Skeletal muscle satellite cell (primary cell): Measurements from ENCODE around the gene PARP4. TPM values are rescaled to one million over a fixed set of nuclear protein-coding genes. Genes with fewer than 3 reads are reported as not detected.
A peak's percentile ranks its signal among the peaks of the same experiment; 100 is the strongest.
"Not testable (repeated sequence)": the region's sequence is repeated elsewhere in the genome, so short reads cannot be mapped to it uniquely, and the experiment has no call there.

Source experiments
- H3K27me3 ChIP-seq: 2 replicates; pipeline ENCODE4 v1.7.0; 2013; ENCODE audit warnings: low read length; ENCODE audit not compliant: control insufficient read depth, insufficient read depth
- H3K36me3 ChIP-seq: 2 replicates; pipeline ENCODE4 v1.7.0; 2013; ENCODE audit warnings: mild to moderate bottlenecking, control low read depth, low read length; ENCODE audit not compliant: insufficient read depth
- H3K4me1 ChIP-seq: 2 replicates; pipeline ENCODE4 v1.7.0; 2013; ENCODE audit warnings: low read length; ENCODE audit not compliant: control insufficient read depth, insufficient read depth
- H3K4me2 ChIP-seq: 2 replicates; pipeline ENCODE4 v1.7.0; 2013; ENCODE audit warnings: mild to moderate bottlenecking, low read length
- H3K4me3 ChIP-seq: 2 replicates; pipeline ENCODE4 v1.7.0; 2013; ENCODE audit warnings: low read length
- H3K9ac ChIP-seq: 2 replicates; pipeline ENCODE4 v1.7.0; 2013; ENCODE audit warnings: mild to moderate bottlenecking, low read depth, low read length, moderate library complexity
- H3K9me3 ChIP-seq: replicated peaks from 2 replicates; pipeline ENCODE4 v1.7.0; 2013; ENCODE audit warnings: mild to moderate bottlenecking, control low read depth, low read length
- total RNA-seq: library from RNA; depleted of rRNA; stranded (reverse); fragments of >200 nt; gene quantifications from 2 replicates; pipeline ENCODE4 v1.2.3, GENCODE V29; 2012; rRNA removed

PARP4 gene
- 46.3 and 49.4 TPM in 2 replicates for total RNA-seq

DNA sequence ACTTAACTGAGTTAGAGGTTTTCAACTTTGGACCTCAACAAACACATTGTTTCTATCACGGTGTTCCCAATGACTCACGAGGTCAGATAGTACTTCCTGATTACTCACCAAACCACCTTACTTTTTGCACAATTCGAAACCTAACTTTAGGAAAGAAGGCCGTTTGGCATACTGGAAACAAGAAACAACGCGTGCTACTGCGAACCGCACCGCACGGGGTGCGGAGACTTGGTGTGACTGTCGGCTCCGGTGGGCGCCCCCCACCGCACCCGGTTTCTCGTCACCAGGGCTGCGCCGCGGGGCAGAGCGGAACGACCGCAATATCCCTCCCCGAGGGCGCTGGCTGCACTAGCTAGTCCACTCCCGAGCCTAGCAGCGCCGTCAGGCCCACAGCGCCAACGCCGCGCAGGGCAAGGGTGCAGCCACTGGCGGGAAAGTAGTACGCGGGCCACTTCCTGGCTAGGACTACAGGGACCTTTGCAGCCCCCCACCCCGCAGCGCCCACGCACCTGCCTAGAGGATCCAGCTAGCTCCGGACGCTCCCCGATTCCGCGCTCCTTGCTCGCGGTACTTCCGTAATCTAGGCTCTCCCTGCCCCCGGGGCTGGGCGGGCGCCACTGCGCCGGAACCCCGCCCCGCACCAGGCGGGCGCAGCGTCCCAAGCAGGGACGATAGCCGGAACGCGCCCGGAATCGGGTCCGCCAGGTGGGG lies at the start of gene PARP4:
PARP4 (minus strand) TSS at position 582 of the 711 bp plus-strand sequence. CDS start 9,002 bp downstream, outside the sequence.
- Histone ChIP-seq H3K4me1 (peaks cover 9% of the 10 kb centered on the region), H3K4me3 (peak within 1 kb of the TSS; percentile 90), H3K36me3 (no peaks in the 10 kb centered on the region), H3K27me3 (no peaks in the 10 kb centered on the region), H3K4me2 (peak within 1 kb of the TSS; percentile 83), H3K9ac (peak within 1 kb of the TSS; percentile 91), H3K9me3 (no peaks in the 10 kb centered on the region)

DNA sequence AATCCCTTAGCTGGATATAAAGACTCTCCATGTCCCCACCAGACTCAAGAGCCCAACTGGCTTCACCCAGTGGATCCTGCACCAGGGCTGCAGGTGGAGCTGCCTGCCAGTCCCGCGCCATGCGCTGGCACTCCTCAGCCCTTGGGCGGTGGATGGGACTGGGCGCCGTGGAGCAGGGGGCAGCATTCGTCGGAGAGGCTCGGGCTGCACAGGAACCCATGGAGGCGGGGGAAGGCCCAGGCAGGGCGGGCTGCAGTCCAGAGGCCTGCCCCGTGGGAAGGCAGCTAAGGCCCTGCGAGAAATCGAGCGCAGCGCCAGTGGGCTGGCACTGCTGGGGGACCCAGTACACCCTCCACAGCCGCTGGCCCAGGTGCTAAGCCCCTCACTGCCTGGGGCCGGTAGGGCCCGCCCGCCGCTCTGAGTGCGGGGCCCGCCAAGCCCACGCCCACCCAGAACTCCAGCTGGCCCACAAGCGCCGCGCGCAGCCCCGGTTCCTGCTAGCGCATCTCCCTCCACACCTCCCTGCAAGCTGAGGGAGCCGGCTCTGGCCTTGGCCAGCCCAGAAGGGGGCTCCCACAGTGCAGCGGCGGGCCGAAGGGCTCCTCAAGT lies 48.1 kb upstream of the PARP4 start:
- H3K4me2 ChIP-seq, H3K4me1 ChIP-seq, H3K36me3 ChIP-seq, H3K9ac ChIP-seq, H3K4me3 ChIP-seq, H3K9me3 ChIP-seq: not testable (repeated sequence)
- peaks cover 15% of the 10 kb centered on the region for H3K27me3 ChIP-seq

DNA sequence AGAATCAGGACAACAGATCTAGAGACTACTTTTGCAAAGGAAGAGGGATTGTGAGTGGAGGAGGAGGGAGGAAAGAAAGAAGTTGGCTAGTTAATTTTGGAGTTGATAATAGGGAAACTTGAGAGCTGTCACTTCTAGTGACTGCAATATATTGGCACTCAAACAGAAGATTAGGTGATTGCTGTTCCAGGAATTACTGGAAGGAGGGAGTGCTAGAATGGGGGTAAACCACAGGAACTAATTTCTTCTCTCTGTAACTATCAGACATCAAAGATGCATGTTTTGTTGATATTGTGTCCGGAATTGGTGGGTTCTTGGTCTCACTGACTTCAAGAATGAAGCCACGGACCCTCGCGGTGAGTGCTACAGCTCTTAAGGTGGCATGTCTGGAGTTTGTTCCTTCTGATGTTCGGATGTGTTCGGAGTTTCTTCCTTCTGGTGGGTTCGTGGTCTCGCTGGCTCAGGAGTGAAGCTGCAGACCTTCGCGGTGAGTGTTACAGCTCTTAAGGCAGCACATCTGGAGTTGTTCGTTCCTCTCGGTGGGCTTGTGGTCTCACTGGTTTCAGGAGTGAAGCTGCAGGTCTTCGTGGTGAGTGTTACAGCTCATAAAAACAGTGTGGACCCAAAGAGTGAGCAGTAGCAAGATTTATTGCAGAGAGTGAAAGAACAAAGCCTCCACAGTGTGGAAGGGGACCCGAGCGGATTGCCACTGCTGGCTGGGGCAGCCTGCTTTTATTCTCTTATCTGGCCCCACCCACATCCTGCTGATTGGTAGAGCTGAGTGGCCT lies 47.0 kb upstream of the PARP4 start:
- H3K4me3 ChIP-seq, H3K4me1 ChIP-seq, H3K9ac ChIP-seq: not testable (repeated sequence)

DNA sequence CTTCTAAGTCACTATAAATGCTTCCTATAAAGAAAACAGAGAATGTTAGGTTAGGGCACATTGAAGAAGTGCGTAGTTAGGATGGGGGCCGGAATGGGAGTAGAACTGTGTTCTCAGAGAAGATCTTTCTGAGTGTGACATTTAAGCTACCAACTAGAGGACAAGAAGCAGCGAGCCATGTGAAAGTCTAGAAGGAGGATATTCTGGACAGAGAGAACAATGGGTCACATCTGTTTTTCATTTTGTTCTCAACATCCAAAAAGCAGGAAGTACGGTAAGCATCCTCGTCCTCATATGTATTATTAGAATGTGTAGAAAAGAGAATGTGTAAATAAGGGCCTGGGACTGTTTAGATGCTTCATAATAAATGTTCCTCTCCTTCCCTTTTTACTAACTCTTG lies 44.5 kb upstream of the PARP4 start:
- Histone ChIP-seq H3K4me3 (no peak overlapping the region), H3K9me3 (no peaks in the 10 kb centered on the region), H3K4me1 (no peaks in the 10 kb centered on the region), H3K9ac (no peak overlapping the region), H3K36me3 (no peaks in the 10 kb centered on the region), H3K4me2 (no peak overlapping the region), H3K27me3 (peaks cover 12% of the 10 kb centered on the region)

More for the DNA sequence above, 47.0 kb upstream of the PARP4 start:
- not testable (repeated sequence) for H3K36me3 ChIP-seq, H3K9me3 ChIP-seq, H3K4me2 ChIP-seq
- peaks cover 15% of the 10 kb centered on the region for H3K27me3 ChIP-seq

DNA sequence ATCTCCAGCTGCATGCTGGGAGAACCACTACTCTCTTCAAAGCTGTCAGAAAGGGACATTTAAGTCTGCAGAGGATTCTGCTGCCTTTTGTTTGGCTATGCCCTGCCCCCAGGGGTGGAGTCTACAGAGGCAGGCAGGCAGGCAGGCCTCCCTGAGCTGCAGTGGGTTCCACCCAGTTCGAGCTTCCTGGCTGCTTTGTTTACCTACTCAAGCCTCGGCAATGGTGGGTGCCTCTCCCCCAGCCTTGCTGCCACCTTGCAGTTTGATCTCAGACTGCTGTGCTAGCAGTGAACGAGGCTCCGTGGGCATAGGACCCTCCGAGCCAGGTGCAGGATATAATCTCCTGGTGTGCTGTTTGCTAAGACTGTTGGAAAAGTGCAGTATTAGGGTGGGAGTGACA lies 41.3 kb upstream of the PARP4 start:
- not testable (repeated sequence) for H3K4me3 ChIP-seq, H3K4me2 ChIP-seq, H3K9me3 ChIP-seq, H3K36me3 ChIP-seq, H3K9ac ChIP-seq, H3K4me1 ChIP-seq
- H3K27me3 ChIP-seq = peaks cover 10% of the 10 kb centered on the region

DNA sequence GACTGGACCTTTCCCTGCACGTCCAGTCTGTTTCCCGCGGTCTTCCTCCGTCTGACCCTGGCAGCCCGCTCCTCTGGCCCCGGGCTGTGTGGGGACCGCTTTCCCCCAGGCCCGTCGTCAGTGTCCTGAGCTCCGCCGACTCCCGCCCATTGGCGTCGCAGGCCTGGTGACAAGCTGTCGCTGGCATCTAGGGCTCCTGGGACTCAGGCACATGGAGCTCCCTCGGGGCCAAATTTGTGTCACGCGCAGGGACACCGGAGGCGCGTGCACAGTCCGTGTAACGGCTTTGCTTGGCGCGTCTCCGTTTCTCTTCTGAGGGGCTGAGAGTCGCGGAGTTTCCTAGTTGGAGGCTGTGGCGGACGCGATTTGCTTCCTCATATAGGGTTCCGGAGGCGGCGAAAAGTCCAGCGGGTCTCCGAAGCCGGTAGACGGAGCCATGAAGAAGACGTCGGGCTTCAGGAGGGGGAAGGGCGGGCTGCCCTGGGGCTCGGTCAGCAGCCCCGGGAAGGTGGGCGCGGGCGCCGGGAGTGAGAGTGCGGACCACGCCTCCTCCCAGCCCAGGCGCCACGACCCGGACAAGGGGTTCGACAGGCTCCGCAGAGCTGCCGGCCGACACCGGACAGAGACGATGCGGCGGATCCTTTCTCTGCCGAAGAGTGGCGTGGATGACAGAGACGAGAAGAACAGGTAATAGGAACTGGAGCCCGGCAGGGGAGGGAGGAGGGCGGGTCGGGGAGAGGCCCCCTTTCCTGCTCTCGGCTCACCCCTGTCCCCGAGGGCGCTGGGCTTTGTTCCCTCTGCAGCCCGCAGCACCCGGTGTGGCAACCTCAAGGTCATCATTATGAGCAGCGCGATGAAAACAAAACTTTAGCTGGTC lies 29.1 kb upstream of the PARP4 start:
- peaks cover 38% of the 10 kb centered on the region for H3K27me3 ChIP-seq
- not testable (repeated sequence) for H3K9me3 ChIP-seq, H3K4me1 ChIP-seq, H3K9ac ChIP-seq, H3K36me3 ChIP-seq
- H3K4me3 ChIP-seq = peak overlapping the region; percentile 60
- H3K4me2 ChIP-seq = peak overlapping the region; percentile 76

DNA sequence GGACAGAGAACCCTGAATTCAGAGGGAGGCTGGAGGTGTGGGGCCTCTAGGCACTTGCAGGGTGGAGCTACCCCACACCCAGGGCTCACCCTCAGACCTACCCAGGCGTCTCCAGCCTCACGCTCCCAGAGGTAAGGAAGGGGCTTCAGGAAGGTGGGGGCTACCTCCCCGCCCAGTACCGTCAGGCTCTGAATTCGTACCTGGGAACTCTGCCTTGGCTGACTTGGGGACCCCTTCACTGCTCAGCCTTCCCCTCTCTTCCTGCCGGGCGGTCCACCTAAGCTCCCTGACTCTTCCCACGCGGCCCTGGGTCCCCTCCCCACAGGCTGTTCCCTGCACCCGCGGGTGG lies 28.5 kb upstream of the PARP4 start:
- Histone ChIP-seq H3K4me3 (peak overlapping the region; percentile 60), H3K9ac (no peak overlapping the region), H3K4me1 (peaks cover 3% of the 10 kb centered on the region), H3K9me3 (no peaks in the 10 kb centered on the region), H3K36me3 (no peaks in the 10 kb centered on the region), H3K27me3 (peaks cover 38% of the 10 kb centered on the region), H3K4me2 (peak overlapping the region; percentile 76)

DNA sequence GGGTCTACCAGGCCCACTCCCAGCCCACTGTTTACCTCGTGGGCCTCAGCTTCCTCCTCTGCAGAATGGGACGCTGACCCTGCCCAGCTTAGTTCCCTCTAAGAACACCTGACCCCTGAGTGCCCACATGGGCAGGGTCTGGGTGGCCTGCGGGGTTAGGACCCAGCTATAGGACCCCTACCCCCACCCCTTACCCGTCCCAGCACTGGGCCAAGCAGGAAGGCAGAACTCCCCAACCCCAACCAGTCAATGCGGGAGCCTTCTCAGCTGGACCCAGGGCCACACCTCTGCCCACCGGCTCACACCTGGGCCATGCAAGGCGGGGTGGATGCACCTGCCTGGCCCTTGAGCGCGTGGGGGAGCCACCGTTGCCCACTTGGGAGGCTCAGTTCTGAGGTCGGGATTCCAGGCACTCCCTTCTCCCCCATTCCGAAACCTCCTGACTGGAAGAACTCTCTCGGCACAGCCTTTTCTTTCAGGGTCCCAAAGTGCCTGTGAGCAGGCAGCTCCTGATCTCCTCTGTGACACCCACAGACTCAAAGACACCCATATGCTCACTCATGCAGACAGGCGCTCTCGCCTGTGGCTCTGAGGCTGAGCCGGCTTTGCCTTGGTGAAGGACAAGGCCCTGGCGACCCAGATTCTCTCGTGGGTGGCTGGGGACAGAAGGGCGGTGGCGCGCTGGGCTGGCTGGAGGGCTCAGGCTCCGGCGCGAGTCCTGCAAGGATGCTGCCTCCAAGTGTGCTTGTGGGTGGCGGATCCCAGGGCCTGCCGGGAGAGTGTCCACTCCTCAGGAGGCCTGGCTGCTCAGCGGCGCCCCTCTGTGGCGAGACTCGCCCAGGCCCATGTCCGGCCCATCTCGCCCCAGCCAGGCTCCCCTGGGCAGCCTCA lies 27.9 kb upstream of the PARP4 start:
- Histone ChIP-seq H3K27me3 (peaks cover 42% of the 10 kb centered on the region), H3K9ac (no peak overlapping the region), H3K4me2 (no peak overlapping the region), H3K36me3 (no peaks in the 10 kb centered on the region), H3K9me3 (no peaks in the 10 kb centered on the region), H3K4me3 (no peak overlapping the region), H3K4me1 (peaks cover 3% of the 10 kb centered on the region)

DNA sequence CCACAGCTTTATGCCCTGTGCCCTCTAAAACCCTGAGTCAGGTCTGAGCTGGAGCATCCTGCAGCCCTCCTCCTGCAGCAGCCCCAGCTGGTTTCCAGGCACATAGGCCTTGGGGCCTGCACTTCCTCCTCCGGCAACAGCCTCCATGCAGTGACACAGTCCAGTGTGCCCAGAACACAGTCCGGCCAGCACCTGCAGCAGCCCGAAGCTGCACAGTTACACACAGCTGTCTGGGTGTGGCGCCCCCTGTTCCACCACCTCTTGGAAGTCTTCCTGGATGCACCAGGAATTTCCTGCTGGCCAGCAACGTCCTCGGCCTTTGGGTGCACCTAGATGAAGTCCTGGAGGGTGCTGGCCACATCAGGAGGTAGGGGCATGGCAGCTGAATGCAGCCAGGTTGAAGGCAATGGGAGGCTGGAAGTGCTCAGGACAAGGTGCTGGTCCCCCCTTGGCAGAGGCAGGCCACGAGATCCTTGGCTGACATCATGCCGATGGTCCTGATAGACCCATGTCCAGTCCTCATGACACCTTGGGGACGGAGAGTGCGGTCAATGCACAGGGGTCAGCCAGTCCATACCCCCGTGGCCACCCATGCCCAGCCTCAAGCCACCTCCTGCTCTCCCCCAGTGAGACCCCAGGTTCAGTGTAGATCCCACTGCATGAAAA lies 27.1 kb upstream of the PARP4 start:
- H3K4me3 ChIP-seq = no peak overlapping the region
- peaks cover 3% of the 10 kb centered on the region for H3K4me1 ChIP-seq
- no peak overlapping the region for H3K4me2 ChIP-seq
- no peaks in the 10 kb centered on the region for H3K9me3 ChIP-seq
- H3K36me3 ChIP-seq = no peaks in the 10 kb centered on the region
- H3K27me3 ChIP-seq = peaks cover 46% of the 10 kb centered on the region
- H3K9ac ChIP-seq = no peak overlapping the region

DNA sequence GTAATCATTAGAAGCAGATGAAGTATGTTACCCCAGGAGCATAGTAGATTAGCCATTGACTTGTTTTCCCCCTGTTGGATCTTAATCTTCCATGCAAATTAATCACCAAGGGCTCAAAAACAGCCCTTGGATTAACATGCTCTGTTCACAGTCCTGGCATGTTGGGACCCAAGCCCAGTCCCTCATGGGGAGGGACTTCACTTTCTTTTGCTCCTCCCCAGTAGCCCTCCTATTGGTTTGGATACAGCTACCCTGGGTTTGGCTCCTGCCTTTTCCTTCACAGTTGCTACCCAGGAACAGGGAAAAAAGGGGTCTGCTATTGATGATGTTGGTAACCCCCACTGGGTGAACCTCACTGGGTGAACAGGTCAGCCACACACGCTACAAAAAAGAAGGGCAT lies 16.9 kb upstream of the PARP4 start:
- H3K4me2 ChIP-seq = no peak overlapping the region
- H3K27me3 ChIP-seq = peaks cover 39% of the 10 kb centered on the region
- no peaks in the 10 kb centered on the region for H3K4me1 ChIP-seq
- H3K9ac ChIP-seq = no peak overlapping the region
- H3K36me3 ChIP-seq = no peaks in the 10 kb centered on the region
- no peak overlapping the region for H3K4me3 ChIP-seq
- no peaks in the 10 kb centered on the region for H3K9me3 ChIP-seq
